Activated naive CD8-positive, alpha-beta T cell treated with anti-CD3 and anti-CD28 coated beads, Interleukin-2, amount 10 ng/mL, durations not matched to agents 7 days and 5 days (primary cell): Measurements from ENCODE around the gene CACNA1E. TPM values are rescaled to one million over a fixed set of nuclear protein-coding genes. Genes with fewer than 3 reads are reported as not detected.

Source experiments
- ATAC-seq: fragments of 150-1000 bp; cut with Tn5 transposase; one replicate; pipeline ENCODE4 v1.10.0; 2021; ENCODE audit warnings: low read depth, moderate library complexity
- POLR2A ChIA-PET: fragments of 350-600 bp; sonication (Branson Sonifier 250); formaldehyde crosslinking; loops from one replicate; lab custom pipeline; 2021; ENCODE audit warnings: antibody characterized with exemption; lab: Charles Lee
- DNase-seq: peaks from one replicate; pipeline ENCODE4 v3.0.0; 2021
- H3K27ac Mint-ChIP-seq: one replicate; pipeline ENCODE4 v1.8.0; 2022; ENCODE audit warnings: mild to moderate bottlenecking, mixed read lengths
- H3K27me3 Mint-ChIP-seq: one replicate; pipeline ENCODE4 v1.8.0; 2022; ENCODE audit warnings: mild to moderate bottlenecking, moderate library complexity, mixed read lengths
- H3K36me3 Mint-ChIP-seq: one replicate; pipeline ENCODE4 v1.8.0; 2021; ENCODE audit warnings: mild to moderate bottlenecking, mixed read lengths
- H3K4me1 Mint-ChIP-seq: one replicate; pipeline ENCODE4 v1.8.0; 2021; ENCODE audit warnings: mixed read lengths
- H3K4me3 Mint-ChIP-seq: one replicate; pipeline ENCODE4 v1.8.0; 2022; ENCODE audit warnings: mild to moderate bottlenecking, moderate library complexity, mixed read lengths
- H3K9me3 Mint-ChIP-seq: one replicate; pipeline ENCODE4 v1.8.0; 2021; ENCODE audit warnings: mixed read lengths
- total RNA-seq, 2 experiments: library from RNA; stranded (reverse); gene quantifications; one replicate each; pipeline ENCODE4 v1.2.3, GENCODE V29; 2021

CACNA1E gene
- total RNA-seq, 2 experiments from 2014 or later: not detected

GRCh38 chr1:181592255-181592859, 109.0 kb downstream of the CACNA1E start:
- no peaks in the 10 kb centered on the region for H3K4me1 Mint-ChIP-seq
- H3K36me3 Mint-ChIP-seq: no peaks in the 10 kb centered on the region
- no peak for DNase-seq
- no peak overlapping the region for H3K4me3 Mint-ChIP-seq
- no peak for ATAC-seq
- POLR2A ChIA-PET: no interaction called here
- no peaks in the 10 kb centered on the region for H3K9me3 Mint-ChIP-seq
- H3K27me3 Mint-ChIP-seq: peaks cover 19% of the 10 kb centered on the region
- no peak overlapping the region for H3K27ac Mint-ChIP-seq

GRCh38 chr1:181593042-181593441, 109.7 kb downstream of the CACNA1E start:
- Mint-ChIP-seq H3K4me1 (no peaks in the 10 kb centered on the region), H3K27ac (no peak overlapping the region), H3K4me3 (no peak overlapping the region), H3K9me3 (no peaks in the 10 kb centered on the region), H3K27me3 (peaks cover 19% of the 10 kb centered on the region), H3K36me3 (no peaks in the 10 kb centered on the region)
- ATAC-seq (no peak), DNase-seq (no peak)
- POLR2A ChIA-PET: no interaction called here

- Mint-ChIP-seq H3K4me3 (no peak overlapping the region), H3K27ac (no peak overlapping the region), H3K9me3 (peaks cover 3% of the 10 kb centered on the region), H3K4me1 (no peaks in the 10 kb centered on the region), H3K27me3 (peaks cover 19% of the 10 kb centered on the region), H3K36me3 (no peaks in the 10 kb centered on the region)
- DNase-seq (no peak), ATAC-seq (no peak)
- POLR2A ChIA-PET: no interaction called here
These were observed 111.2 kb downstream of the CACNA1E start for GRCh38 chr1:181594553-181594952.

GRCh38 chr1:181595234-181595633, 111.9 kb downstream of the CACNA1E start:
- ATAC-seq (no peak), DNase-seq (no peak)
- Mint-ChIP-seq H3K4me3 (no peak overlapping the region), H3K4me1 (no peaks in the 10 kb centered on the region), H3K9me3 (peaks cover 3% of the 10 kb centered on the region), H3K27me3 (peaks cover 19% of the 10 kb centered on the region), H3K36me3 (no peaks in the 10 kb centered on the region), H3K27ac (no peak overlapping the region)
- POLR2A ChIA-PET: no interaction called here

GRCh38 chr1:181601186-181601950, 118.1 kb downstream of the CACNA1E start:
- H3K27me3 Mint-ChIP-seq: no peaks in the 10 kb centered on the region
- no peak overlapping the region for H3K4me3 Mint-ChIP-seq
- no peaks in the 10 kb centered on the region for H3K36me3 Mint-ChIP-seq
- POLR2A ChIA-PET: no interaction called here
- peaks cover 3% of the 10 kb centered on the region for H3K9me3 Mint-ChIP-seq
- DNase-seq (no peak), ATAC-seq (no peak)
- H3K27ac Mint-ChIP-seq: no peak overlapping the region
- no peaks in the 10 kb centered on the region for H3K4me1 Mint-ChIP-seq

GRCh38 chr1:181603735-181604410, 120.6 kb downstream of the CACNA1E start:
- Mint-ChIP-seq H3K36me3 (no peaks in the 10 kb centered on the region), H3K9me3 (no peaks in the 10 kb centered on the region), H3K4me1 (no peaks in the 10 kb centered on the region), H3K27ac (no peak overlapping the region), H3K27me3 (no peaks in the 10 kb centered on the region), H3K4me3 (no peak overlapping the region)
- ATAC-seq (no peak), DNase-seq (no peak)
- POLR2A ChIA-PET: no interaction called here

- Mint-ChIP-seq H3K36me3 (no peaks in the 10 kb centered on the region), H3K27ac (no peak overlapping the region), H3K4me1 (no peaks in the 10 kb centered on the region), H3K27me3 (peaks cover 2% of the 10 kb centered on the region), H3K9me3 (no peaks in the 10 kb centered on the region), H3K4me3 (no peak overlapping the region)
- DNase-seq (no peak), ATAC-seq (no peak)
- POLR2A ChIA-PET: no interaction called here
These were observed 121.3 kb downstream of the CACNA1E start for GRCh38 chr1:181604482-181605249.

GRCh38 chr1:181607524-181607923, 124.2 kb downstream of the CACNA1E start:
- peaks cover 2% of the 10 kb centered on the region for H3K27me3 Mint-ChIP-seq
- H3K4me3 Mint-ChIP-seq: no peak overlapping the region
- DNase-seq: no peak
- no peak for ATAC-seq
- H3K9me3 Mint-ChIP-seq: no peaks in the 10 kb centered on the region
- POLR2A ChIA-PET: no interaction called here
- no peaks in the 10 kb centered on the region for H3K4me1 Mint-ChIP-seq
- no peak overlapping the region for H3K27ac Mint-ChIP-seq
- no peaks in the 10 kb centered on the region for H3K36me3 Mint-ChIP-seq

GRCh38 chr1:181608386-181608785, 125.1 kb downstream of the CACNA1E start:
- peaks cover 4% of the 10 kb centered on the region for H3K27me3 Mint-ChIP-seq
- DNase-seq (no peak), ATAC-seq (no peak)
- no peaks in the 10 kb centered on the region for H3K36me3 Mint-ChIP-seq
- no peaks in the 10 kb centered on the region for H3K4me1 Mint-ChIP-seq
- no peak overlapping the region for H3K27ac Mint-ChIP-seq
- H3K9me3 Mint-ChIP-seq: no peaks in the 10 kb centered on the region
- no peak overlapping the region for H3K4me3 Mint-ChIP-seq
- POLR2A ChIA-PET: no interaction called here

GRCh38 chr1:181608948-181609347, 125.6 kb downstream of the CACNA1E start:
- Mint-ChIP-seq H3K27me3 (peaks cover 6% of the 10 kb centered on the region), H3K4me1 (no peaks in the 10 kb centered on the region), H3K27ac (no peak overlapping the region), H3K9me3 (no peaks in the 10 kb centered on the region), H3K36me3 (no peaks in the 10 kb centered on the region), H3K4me3 (no peak overlapping the region)
- no peak for ATAC-seq
- POLR2A ChIA-PET: no interaction called here
- DNase-seq: no peak

GRCh38 chr1:181612100-181612499, 128.8 kb downstream of the CACNA1E start:
- Mint-ChIP-seq H3K4me3 (no peak overlapping the region), H3K36me3 (no peaks in the 10 kb centered on the region), H3K27ac (no peak overlapping the region), H3K27me3 (peaks cover 7% of the 10 kb centered on the region), H3K9me3 (no peaks in the 10 kb centered on the region), H3K4me1 (no peaks in the 10 kb centered on the region)
- DNase-seq: no peak
- no peak for ATAC-seq
- POLR2A ChIA-PET: no interaction called here

GRCh38 chr1:181618559-181618958, 135.2 kb downstream of the CACNA1E start:
- no peak overlapping the region for H3K4me3 Mint-ChIP-seq
- H3K36me3 Mint-ChIP-seq: no peaks in the 10 kb centered on the region
- peaks cover 10% of the 10 kb centered on the region for H3K27me3 Mint-ChIP-seq
- no peaks in the 10 kb centered on the region for H3K4me1 Mint-ChIP-seq
- H3K9me3 Mint-ChIP-seq: peaks cover 1% of the 10 kb centered on the region
- POLR2A ChIA-PET: no interaction called here
- H3K27ac Mint-ChIP-seq: no peak overlapping the region
- ATAC-seq (no peak), DNase-seq (no peak)

- H3K4me3 Mint-ChIP-seq: no peak overlapping the region
- POLR2A ChIA-PET: no interaction called here
- peaks cover 10% of the 10 kb centered on the region for H3K27me3 Mint-ChIP-seq
- H3K27ac Mint-ChIP-seq: no peak overlapping the region
- no peak for DNase-seq
- H3K9me3 Mint-ChIP-seq: peaks cover 1% of the 10 kb centered on the region
- H3K36me3 Mint-ChIP-seq: no peaks in the 10 kb centered on the region
- no peak for ATAC-seq
- H3K4me1 Mint-ChIP-seq: no peaks in the 10 kb centered on the region
These were observed 136.9 kb downstream of the CACNA1E start for GRCh38 chr1:181620183-181620582.
